ENCODE measurements around the gene VCL.
"Not testable (repeated sequence)": the region's sequence is repeated elsewhere in the genome, so short reads cannot be mapped to it uniquely, and the experiment has no call there.

VCL gene

DNA sequence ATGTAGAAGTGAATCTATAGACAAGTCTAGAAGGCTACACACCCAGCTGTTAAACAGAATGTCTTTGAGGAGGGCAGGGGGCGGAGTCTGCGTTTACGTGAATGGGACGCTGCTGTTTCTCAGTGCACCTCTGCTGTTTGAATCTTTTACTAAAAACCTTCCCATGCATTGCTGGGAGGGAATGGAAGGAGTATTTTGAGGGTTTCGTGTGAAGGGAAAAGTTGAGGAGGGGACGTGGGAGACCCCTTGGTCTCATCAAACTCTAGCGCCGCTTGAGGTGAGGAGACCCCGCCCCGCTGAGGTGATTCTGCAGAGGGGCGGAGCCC lies 492 bp upstream of the VCL start:
- H3K27me3 ChIP-seq (ENCODE audit: insufficient read depth, poor library complexity, severe bottlenecking), result no peaks in the 10 kb centered on the region
- H3K27ac ChIP-seq (replicated peaks), result peak overlapping the region; percentile 73
- peak in 1 of 2 experiments; percentile 70 for DNase-seq (ENCODE audit: low read depth in 1 of 2, low spot score in 1 of 2)
- H3K4me3 ChIP-seq (replicated peaks; ENCODE audit: insufficient read depth, low read length), result peak overlapping the region; percentile 93
- no peak for TF ChIP-seq CTCF (IDR thresholded peaks at IDR 0.05; ENCODE audit: insufficient read depth, low read length)
- TF ChIP-seq GABPA (IDR thresholded peaks at IDR 0.05; ENCODE audit: low read depth), result no peak

DNA sequence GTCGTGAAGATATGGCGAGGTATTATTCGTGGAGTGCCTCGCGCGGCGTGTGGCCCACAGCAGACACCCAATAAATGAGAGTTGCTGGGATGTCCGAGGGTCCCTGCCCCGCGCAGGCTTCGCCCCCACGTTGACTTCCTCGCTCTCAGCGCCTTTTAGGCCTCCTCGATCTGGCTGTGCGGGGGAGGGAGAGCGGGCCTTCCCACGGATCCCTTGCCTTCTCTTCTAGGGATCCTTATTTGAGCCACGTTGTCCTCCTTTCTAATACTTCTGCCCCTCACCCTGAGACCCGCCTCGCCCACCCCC lies 660 bp downstream of the VCL start:
- TF ChIP-seq SPI1 (IDR thresholded peaks at IDR 0.05; ENCODE audit: borderline replicate concordance, low read depth), result peak; percentile 7; the same call in 1 of the 2 replicates
- no peak for TF ChIP-seq POLR2AphosphoS5 (IDR thresholded peaks at IDR 0.05; ENCODE audit: low read depth)
- Histone ChIP-seq H3K27ac (replicated peaks) (peak overlapping the region; percentile 73), H3K4me3 (replicated peaks; ENCODE audit: insufficient read depth, low read length) (peak overlapping the region; percentile 93), H3K27me3 (ENCODE audit: insufficient read depth, poor library complexity, severe bottlenecking) (no peaks in the 10 kb centered on the region)
- peak in 1 of 2 experiments; percentile 8 for DNase-seq (ENCODE audit: low read depth in 1 of 2, low spot score in 1 of 2)

- Histone ChIP-seq H3K27me3 (ENCODE audit: insufficient read depth, poor library complexity, severe bottlenecking) (no peaks in the 10 kb centered on the region), H3K4me3 (replicated peaks; ENCODE audit: insufficient read depth, low read length) (peak overlapping the region; percentile 93), H3K27ac (replicated peaks) (peak overlapping the region; percentile 73)
- TF ChIP-seq CTCF (IDR thresholded peaks at IDR 0.05; ENCODE audit: insufficient read depth, low read length) (no peak), SPI1 (IDR thresholded peaks at IDR 0.05; ENCODE audit: borderline replicate concordance, low read depth) (no peak), GABPA (IDR thresholded peaks at IDR 0.05; ENCODE audit: low read depth) (no peak), POLR2AphosphoS5 (IDR thresholded peaks at IDR 0.05; ENCODE audit: low read depth) (no peak)
- TF ChIP-seq, protein P1, sequence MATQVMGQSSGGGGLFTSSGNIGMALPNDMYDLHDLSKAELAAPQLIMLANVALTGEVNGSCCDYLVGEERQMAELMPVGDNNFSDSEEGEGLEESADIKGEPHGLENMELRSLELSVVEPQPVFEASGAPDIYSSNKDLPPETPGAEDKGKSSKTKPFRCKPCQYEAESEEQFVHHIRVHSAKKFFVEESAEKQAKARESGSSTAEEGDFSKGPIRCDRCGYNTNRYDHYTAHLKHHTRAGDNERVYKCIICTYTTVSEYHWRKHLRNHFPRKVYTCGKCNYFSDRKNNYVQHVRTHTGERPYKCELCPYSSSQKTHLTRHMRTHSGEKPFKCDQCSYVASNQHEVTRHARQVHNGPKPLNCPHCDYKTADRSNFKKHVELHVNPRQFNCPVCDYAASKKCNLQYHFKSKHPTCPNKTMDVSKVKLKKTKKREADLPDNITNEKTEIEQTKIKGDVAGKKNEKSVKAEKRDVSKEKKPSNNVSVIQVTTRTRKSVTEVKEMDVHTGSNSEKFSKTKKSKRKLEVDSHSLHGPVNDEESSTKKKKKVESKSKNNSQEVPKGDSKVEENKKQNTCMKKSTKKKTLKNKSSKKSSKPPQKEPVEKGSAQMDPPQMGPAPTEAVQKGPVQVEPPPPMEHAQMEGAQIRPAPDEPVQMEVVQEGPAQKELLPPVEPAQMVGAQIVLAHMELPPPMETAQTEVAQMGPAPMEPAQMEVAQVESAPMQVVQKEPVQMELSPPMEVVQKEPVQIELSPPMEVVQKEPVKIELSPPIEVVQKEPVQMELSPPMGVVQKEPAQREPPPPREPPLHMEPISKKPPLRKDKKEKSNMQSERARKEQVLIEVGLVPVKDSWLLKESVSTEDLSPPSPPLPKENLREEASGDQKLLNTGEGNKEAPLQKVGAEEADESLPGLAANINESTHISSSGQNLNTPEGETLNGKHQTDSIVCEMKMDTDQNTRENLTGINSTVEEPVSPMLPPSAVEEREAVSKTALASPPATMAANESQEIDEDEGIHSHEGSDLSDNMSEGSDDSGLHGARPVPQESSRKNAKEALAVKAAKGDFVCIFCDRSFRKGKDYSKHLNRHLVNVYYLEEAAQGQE (IDR thresholded peaks at IDR 0.05; ENCODE audit: insufficient replicate concordance, low read depth), result no peak
- DNase-seq (ENCODE audit: low read depth in 1 of 2, low spot score in 1 of 2), result no peak
These were observed 1.2 kb downstream of the VCL start for GRCh38 chr10:73998929-73999691.

GRCh38 chr10:73999703-74000102 lies 1.8 kb downstream of the VCL start:
- Histone ChIP-seq H3K4me3 (replicated peaks; ENCODE audit: insufficient read depth, low read length) (peak overlapping the region; percentile 93), H3K27me3 (ENCODE audit: insufficient read depth, poor library complexity, severe bottlenecking) (no peaks in the 10 kb centered on the region), H3K27ac (replicated peaks) (no peak overlapping the region)
- TF ChIP-seq GABPA (IDR thresholded peaks at IDR 0.05; ENCODE audit: low read depth) (no peak), POLR2AphosphoS5 (IDR thresholded peaks at IDR 0.05; ENCODE audit: low read depth) (no peak), CTCF (IDR thresholded peaks at IDR 0.05; ENCODE audit: insufficient read depth, low read length) (no peak), SPI1 (IDR thresholded peaks at IDR 0.05; ENCODE audit: borderline replicate concordance, low read depth) (no peak)
- TF ChIP-seq, protein P1 (IDR thresholded peaks at IDR 0.05; ENCODE audit: insufficient replicate concordance, low read depth), result no peak
- no peak for DNase-seq (ENCODE audit: low read depth in 1 of 2, low spot score in 1 of 2)

- not testable (repeated sequence) for H3K4me3 ChIP-seq (replicated peaks; ENCODE audit: insufficient read depth, low read length)
These were observed 2.3 kb downstream of the VCL start for GRCh38 chr10:74000244-74000643.

More at GRCh38 chr10:74000244-74000643, 2.3 kb downstream of the VCL start:
- not testable (repeated sequence) for DNase-seq (ENCODE audit: low read depth in 1 of 2, low spot score in 1 of 2); H3K27ac ChIP-seq (replicated peaks); H3K27me3 ChIP-seq (ENCODE audit: insufficient read depth, poor library complexity, severe bottlenecking)

All from HL-60 (cell line).